NCI-H345 treated with DMSO at 0.1 percent for 48 hours (cell line): ENCODE data around the gene EXTL2.
"Not testable (repeated sequence)": the region's sequence is repeated elsewhere in the genome, so short reads cannot be mapped to it uniquely, and the experiment has no call there.

ENCODE experiments used
- DNase-seq: peaks from one replicate; lab custom pipeline; 2025; ENCODE audit not compliant: unreplicated experiment; lab: John Stamatoyannopoulos, UW

The EXTL2 gene

DNA sequence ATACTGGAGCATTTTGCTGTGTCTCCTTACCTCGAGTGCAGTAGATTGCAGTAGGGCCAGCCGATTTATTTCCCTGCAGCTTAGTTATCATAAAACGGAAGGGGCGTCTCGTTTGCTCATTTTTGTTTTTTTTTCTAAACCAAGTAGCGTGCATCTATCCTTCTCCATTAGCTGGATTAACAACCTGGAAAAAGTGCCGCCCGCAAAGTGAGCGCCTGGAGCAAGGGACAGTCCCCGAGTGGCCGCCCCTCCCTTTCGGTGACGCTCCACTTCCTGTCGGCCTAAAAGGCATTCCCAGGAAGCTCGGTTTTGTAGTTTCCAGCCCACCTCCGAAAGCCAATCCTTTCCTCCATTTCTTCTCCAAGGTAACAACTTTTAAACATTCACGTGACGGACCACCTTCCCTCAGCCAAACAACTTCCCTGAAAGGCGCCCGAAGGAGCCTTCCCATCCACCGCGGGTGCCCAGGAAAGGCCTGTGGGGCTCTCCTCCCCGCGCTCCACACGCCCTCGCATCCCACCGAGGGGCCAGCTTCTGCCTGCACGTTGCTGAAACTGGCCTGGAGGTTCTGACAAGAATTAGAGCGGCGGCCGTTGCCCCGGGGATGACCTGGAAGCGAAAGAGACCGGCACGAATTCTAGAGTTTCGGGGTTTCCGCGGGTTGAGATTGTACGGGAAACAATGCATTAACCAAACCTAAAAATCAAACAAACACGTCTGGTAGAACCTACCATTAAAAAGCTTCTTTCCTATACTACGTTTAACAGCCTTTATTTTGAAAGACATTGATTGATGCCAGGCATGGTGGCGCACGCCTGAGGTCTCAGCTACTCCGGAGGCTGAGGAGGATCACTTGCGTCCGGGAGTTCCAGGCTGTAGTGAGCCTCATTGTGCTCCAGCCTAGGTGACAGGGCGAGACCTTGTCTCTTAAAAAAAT lies at the start of gene EXTL2:
TSS of gene EXTL2 (minus strand) at position 240 of the 937 bp plus-strand sequence. CDS start 6,085 bp downstream, outside the sequence.
- DNase-seq: peak; percentile 93

GRCh38 chr1:100943533-100943932 lies 48.9 kb upstream of the EXTL2 start:
- no peak for DNase-seq

DNA sequence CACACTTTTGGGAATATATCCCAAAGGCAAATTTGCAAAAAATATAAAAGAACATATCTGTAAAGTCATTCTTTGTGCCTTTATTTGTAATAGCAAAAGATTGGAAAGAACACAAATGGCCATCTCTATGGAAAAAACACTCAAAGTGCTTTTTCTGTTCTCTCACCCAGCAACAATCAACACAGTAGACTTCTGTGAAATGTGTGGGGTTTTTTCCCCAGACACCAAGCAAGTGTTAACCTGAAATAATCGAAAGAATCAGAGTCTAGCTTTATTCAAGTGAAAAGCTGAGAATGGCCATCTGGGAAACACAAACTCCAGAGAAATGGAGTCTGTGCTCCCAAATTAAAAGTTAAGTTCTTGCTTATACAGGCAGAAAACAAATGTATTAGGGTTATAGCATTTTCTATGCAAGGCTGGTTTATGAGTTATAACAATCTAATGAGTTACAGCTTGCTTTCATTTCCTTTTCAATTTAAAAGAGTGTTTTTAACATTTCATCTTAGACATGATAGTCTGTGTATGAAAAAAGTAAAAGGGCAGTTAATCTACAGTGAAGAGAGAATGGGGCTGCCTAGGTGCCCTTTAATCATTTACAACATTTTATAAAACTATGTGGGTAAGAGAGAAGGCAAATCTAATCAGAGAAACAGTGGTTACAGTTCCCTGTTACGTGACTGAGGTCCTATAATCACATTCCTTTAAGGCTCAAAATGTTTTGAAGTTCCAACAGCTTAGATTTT lies 47.8 kb upstream of the EXTL2 start:
- DNase-seq: no peak

GRCh38 chr1:100941580-100942216 lies 47.1 kb upstream of the EXTL2 start:
- DNase-seq: no peak

GRCh38 chr1:100941098-100941527 lies 46.5 kb upstream of the EXTL2 start:
- DNase-seq: no peak

- no peak for DNase-seq
Observed at GRCh38 chr1:100936194-100936967, 41.7 kb upstream of the EXTL2 start.

GRCh38 chr1:100933555-100933954 lies 38.9 kb upstream of the EXTL2 start:
- DNase-seq: not testable (repeated sequence)

GRCh38 chr1:100931716-100932115 lies 37.1 kb upstream of the EXTL2 start:
- no peak for DNase-seq

- DNase-seq: no peak
Observed at GRCh38 chr1:100930494-100930893, 35.9 kb upstream of the EXTL2 start.

DNA sequence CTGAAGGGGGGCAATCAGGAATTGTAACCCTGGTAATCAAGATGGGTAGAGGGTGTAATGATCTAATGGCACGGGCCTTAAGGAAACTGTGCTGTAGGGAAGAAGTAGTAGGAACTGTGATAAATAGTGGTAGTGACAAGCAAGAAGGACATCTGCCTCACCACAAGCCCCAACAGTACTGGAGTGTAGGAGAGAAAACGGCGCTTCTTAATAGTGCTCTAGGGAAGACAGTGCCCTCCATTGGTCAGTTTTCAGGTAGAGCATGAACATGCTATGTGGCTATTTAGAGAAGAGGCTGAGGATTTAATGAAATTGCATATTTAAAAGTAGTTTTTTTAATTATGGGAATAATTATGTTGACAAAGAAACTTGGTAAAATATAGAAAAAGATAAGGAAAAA lies 33.5 kb upstream of the EXTL2 start:
- DNase-seq: no peak

- no peak for DNase-seq
Observed at GRCh38 chr1:100927276-100927675, 32.6 kb upstream of the EXTL2 start.

GRCh38 chr1:100926240-100926639 lies 31.6 kb upstream of the EXTL2 start:
- DNase-seq: no peak

GRCh38 chr1:100924991-100925390 lies 30.3 kb upstream of the EXTL2 start:
- DNase-seq: no peak

GRCh38 chr1:100924212-100924611 lies 29.6 kb upstream of the EXTL2 start:
- DNase-seq: no peak

GRCh38 chr1:100921110-100921706 lies 26.6 kb upstream of the EXTL2 start:
- peak; percentile 28 for DNase-seq

DNA sequence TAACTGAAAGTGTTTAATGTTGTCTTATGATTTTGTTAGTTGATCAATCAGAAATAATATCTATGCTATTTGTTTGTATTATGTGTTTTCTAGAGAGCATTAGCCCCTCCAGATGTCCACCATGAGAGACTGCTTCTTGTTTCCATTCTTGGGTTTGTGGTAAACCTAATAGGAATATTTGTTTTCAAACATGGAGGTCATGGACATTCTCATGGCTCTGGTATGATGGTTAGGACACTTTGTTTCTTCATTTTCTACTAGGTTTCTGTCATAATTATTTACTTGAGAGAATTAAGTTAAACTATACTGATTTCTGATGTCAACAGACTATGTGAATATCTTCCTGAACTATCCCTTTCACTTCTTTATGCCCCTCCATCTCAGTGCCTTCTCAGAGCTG lies 17.4 kb upstream of the EXTL2 start:
- DNase-seq: no peak

- no peak for DNase-seq
Observed at GRCh38 chr1:100909018-100909417, 14.4 kb upstream of the EXTL2 start.

- DNase-seq: no peak
Observed at GRCh38 chr1:100907887-100908286, 13.2 kb upstream of the EXTL2 start.

GRCh38 chr1:100905181-100905580 lies 10.5 kb upstream of the EXTL2 start:
- no peak for DNase-seq

GRCh38 chr1:100904528-100904927 lies 9.9 kb upstream of the EXTL2 start:
- DNase-seq: no peak
